Ovary (tissue), 9 donors: ENCODE results near the gene RIPOR3. TPM values are rescaled to one million over a fixed set of nuclear protein-coding genes. Genes with fewer than 3 reads are reported as not detected.

ENCODE experiments used
- DNase-seq, 5 donors: peaks; one replicate each; pipeline ENCODE4 v3.0.0-alpha.2; 2019 to 2020
- H3K27ac ChIP-seq, 2 donors: fragments of 200-600 bp; one replicate each; pipeline versions ENCODE4 v1.5.1 to v1.8.0; 2019 to 2022
- H3K27me3 ChIP-seq: fragments of 200-600 bp; one replicate; pipeline ENCODE4 v1.8.0; 2022
- H3K36me3 ChIP-seq: fragments of 200-600 bp; sonication (generic); one replicate; pipeline ENCODE4 v1.5.1; 2019
- H3K4me1 ChIP-seq: one replicate; pipeline ENCODE4 v1.8.1; 2013; ENCODE audit warnings: mild to moderate bottlenecking, moderate library complexity; ENCODE audit not compliant: insufficient read depth
- H3K4me3 ChIP-seq: fragments of 200-600 bp; sonication (generic); one replicate; pipeline ENCODE4 v1.5.1; 2017
- H3K9me3 ChIP-seq, 2 donors: fragments of 200-600 bp in 1 of 2; sonication (generic) in 1 of 2; one replicate each; pipeline versions ENCODE4 v1.5.1 to v1.8.1; 2013 to 2019; ENCODE audit warnings: mild to moderate bottlenecking in 1 of 2, moderate library complexity in 1 of 2
- EP300 ChIP-seq: sonication (generic); formaldehyde crosslinking; IDR thresholded peaks from one replicate; pipeline ENCODE4 v1.6.1; 2017; ENCODE audit warnings: antibody characterized with exemption
- POLR2A ChIP-seq: fragments of 450-650 bp; IDR thresholded peaks from one replicate; pipeline ENCODE4 v1.6.1; 2017; ENCODE audit warnings: antibody characterized with exemption, mild to moderate bottlenecking, moderate library complexity
- WGBS, 3 donors: extraction: QIAGEN DNeasy Blood & Tissue Kit in 1 of 3; methylation state at CpG; one replicate each; pipeline versions ENCODE4 v1.1.5 to v1.1.7; 2013 to 2017; 5-methylcytosine and 5-hydroxymethylcytosine counted together
- intact Hi-C, 4 donors: fragments of 100-400 bp; cut with DNase I; formaldehyde crosslinking; loops; one replicate each; pipeline versions ENCODE4 v1.11.0 to v1.15.1; 2022 to 2023
- polyA plus RNA-seq, 2 donors: library from polyadenylated mRNA; stranded (reverse); fragments of 200-250 nt in 1 of 2; fragments of 350-450 nt in 1 of 2; fragmentation: Illumina TruSeq in 1 of 2; extraction: RNeasy Lipid Tissue Mini Kit (QIAGEN cat#74804) in 1 of 2; gene quantifications; one replicate each; pipeline ENCODE4 v1.2.3, GENCODE V29; 2013 to 2014
- total RNA-seq, 7 donors: library from RNA; depleted of rRNA in 2 of 7; stranded (reverse); fragments of >200 nt in 2 of 7; fragmentation: NEBNext Ultra II Directional in 3 of 7; extraction: Animal tissue kit (Norgen Biotek cat#: 25700) in 3 of 7; gene quantifications; one replicate each; pipeline versions ENCODE4 v1.1.0 to v1.2.4, GENCODE V29; 2016 to 2023
- TF ChIP-seq, protein P1 (sequence below), 3 donors: fragments of 450-650 bp in 2 of 3; fragments of 200-600 bp in 1 of 3; IDR thresholded peaks; one replicate each; pipeline versions ENCODE4 v1.5.1 to v1.8.0; 2016 to 2022; ENCODE audit warnings: antibody characterized with exemption in 3 of 3, mild to moderate bottlenecking in 1 of 3
- donor health status: DM: no; HTN: no; CAD: no; lungs with moderate emphysema.
- donor health status: DM: no; HTN: no; CAD: no.
- donor health status: Bipolar disorder and iron deficiency.
- donor health status: DM: yes; HTN: yes; CAD: no.
- donor health status: DM: no; HTN: no; CAD: no.
- donor health status: DM: yes; HTN: yes; CAD: no.

The RIPOR3 gene
- total and polyA plus RNA-seq, 9 donors: 1.3 to 22.7 (median 8.0) TPM

DNA sequence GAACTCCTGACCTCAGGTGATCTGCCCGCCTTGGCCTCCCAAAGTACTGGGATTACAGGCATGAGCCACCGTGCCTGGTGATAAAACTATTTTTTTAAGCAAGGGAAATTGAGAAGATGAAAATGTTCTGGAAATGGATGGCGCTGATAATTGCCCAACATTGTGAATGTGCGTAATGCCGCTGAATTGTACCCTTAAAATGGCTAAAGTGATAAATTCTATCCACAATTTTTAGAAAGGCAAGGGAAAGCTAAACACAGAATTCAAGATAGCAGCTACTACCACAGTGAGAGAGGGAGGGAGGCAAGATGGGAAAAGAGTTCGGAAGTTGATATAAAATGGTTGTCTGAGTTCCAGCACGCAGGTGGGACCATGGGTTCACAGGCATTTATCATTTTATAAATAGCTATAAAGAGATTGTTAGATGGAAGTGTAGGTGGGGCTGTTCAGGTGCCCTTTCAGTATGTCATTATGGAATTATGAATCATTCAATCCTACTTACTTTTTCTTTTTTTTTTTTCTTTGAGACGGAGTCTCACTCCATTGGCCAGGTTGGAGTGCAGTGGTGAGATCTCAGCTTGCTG is 8.3 kb downstream of the RIPOR3 start:
- no peak for TF ChIP-seq EP300
- TF ChIP-seq, protein P1, sequence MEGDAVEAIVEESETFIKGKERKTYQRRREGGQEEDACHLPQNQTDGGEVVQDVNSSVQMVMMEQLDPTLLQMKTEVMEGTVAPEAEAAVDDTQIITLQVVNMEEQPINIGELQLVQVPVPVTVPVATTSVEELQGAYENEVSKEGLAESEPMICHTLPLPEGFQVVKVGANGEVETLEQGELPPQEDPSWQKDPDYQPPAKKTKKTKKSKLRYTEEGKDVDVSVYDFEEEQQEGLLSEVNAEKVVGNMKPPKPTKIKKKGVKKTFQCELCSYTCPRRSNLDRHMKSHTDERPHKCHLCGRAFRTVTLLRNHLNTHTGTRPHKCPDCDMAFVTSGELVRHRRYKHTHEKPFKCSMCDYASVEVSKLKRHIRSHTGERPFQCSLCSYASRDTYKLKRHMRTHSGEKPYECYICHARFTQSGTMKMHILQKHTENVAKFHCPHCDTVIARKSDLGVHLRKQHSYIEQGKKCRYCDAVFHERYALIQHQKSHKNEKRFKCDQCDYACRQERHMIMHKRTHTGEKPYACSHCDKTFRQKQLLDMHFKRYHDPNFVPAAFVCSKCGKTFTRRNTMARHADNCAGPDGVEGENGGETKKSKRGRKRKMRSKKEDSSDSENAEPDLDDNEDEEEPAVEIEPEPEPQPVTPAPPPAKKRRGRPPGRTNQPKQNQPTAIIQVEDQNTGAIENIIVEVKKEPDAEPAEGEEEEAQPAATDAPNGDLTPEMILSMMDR (IDR thresholded peaks at IDR 0.05): no peak
- Histone ChIP-seq H3K27ac (no peak overlapping the region), H3K4me3 (no peak overlapping the region), H3K36me3 (no peaks in the 10 kb centered on the region), H3K9me3 (no peaks in the 10 kb centered on the region), H3K4me1 (peaks cover 13% of the 10 kb centered on the region), H3K27me3 (no peaks in the 10 kb centered on the region)
- DNase-seq: no peak
- intact Hi-C loops: no loop called here
- 87 to 88% (median 87%) methylated on average over 8 of the region's 8 CpGs for WGBS, 3 donors

DNA sequence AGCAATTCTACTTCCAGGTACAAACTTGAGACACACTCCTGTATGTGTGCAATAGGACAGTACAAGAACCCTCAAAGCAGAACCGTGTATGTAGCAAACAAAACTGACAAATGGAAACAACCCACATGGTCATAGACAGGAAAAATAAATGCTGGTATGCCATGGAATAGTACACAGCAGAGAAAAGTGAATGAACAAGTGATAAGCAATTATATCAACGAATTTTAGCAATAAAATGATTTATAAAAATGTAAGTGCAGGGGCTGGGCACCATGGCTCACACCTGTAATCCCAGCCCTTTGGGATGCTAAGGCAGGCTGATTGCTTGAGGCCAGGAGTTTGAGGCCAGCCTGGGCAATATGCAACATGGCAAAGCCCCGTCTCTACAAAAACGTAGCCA is 9.3 kb downstream of the RIPOR3 start:
- 73 to 80% (median 75%) methylated on average over 4 of the region's 4 CpGs for WGBS, 3 donors
- DNase-seq: no peak
- TF ChIP-seq EP300 (no peak), POLR2A (no peak)
- no peak overlapping the region for H3K27ac ChIP-seq
- H3K9me3 ChIP-seq: no peaks in the 10 kb centered on the region
- H3K27me3 ChIP-seq: no peaks in the 10 kb centered on the region
- intact Hi-C loops: no loop called here
- H3K4me3 ChIP-seq: no peak overlapping the region
- peaks cover 15% of the 10 kb centered on the region for H3K4me1 ChIP-seq
- no peaks in the 10 kb centered on the region for H3K36me3 ChIP-seq

DNA sequence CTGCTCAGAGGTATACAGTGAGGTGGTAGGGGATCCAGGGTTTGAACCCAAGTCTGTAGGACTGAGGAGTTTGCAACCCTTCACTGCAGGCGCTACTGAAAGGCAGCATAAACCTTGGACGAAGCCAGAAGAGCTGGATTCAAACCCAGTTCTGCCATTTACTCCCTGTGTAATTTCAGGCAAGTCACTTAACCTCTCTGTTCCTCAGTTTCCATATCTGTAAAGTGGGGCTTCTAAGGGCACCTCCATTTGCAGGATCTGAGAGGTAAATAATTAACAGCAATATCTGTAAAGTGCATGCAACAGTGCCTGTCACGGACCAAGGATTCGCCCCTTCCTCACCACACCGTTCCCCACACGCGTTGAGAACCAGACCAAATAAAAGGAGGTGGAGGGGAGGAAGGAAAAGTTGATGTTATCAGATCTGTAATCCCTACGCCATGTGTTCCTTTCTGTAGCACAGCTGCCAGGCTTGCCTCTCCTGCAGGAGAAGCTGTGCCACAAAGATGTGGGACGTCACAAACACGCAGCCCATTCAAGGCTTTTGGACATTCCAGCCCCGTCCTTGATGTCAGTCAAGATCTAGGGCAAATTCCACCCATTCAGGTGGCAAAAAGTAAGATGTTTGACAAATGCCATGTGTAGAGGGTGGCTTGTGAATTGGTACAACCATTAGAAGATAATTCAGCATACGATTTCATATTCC is 9.8 kb downstream of the RIPOR3 start:
- intact Hi-C loops: no loop called here
- TF ChIP-seq EP300 (no peak), POLR2A (no peak)
- TF ChIP-seq, protein P1 (IDR thresholded peaks at IDR 0.05): no peak
- 80 to 93% (median 88%) methylated on average over 12 of the region's 12 CpGs for WGBS, 3 donors
- peaks cover 15% of the 10 kb centered on the region for H3K4me1 ChIP-seq
- no peak for DNase-seq
- H3K27me3 ChIP-seq: no peaks in the 10 kb centered on the region
- H3K27ac ChIP-seq: no peak overlapping the region
- H3K36me3 ChIP-seq: no peaks in the 10 kb centered on the region
- no peaks in the 10 kb centered on the region for H3K9me3 ChIP-seq
- no peak overlapping the region for H3K4me3 ChIP-seq

DNA sequence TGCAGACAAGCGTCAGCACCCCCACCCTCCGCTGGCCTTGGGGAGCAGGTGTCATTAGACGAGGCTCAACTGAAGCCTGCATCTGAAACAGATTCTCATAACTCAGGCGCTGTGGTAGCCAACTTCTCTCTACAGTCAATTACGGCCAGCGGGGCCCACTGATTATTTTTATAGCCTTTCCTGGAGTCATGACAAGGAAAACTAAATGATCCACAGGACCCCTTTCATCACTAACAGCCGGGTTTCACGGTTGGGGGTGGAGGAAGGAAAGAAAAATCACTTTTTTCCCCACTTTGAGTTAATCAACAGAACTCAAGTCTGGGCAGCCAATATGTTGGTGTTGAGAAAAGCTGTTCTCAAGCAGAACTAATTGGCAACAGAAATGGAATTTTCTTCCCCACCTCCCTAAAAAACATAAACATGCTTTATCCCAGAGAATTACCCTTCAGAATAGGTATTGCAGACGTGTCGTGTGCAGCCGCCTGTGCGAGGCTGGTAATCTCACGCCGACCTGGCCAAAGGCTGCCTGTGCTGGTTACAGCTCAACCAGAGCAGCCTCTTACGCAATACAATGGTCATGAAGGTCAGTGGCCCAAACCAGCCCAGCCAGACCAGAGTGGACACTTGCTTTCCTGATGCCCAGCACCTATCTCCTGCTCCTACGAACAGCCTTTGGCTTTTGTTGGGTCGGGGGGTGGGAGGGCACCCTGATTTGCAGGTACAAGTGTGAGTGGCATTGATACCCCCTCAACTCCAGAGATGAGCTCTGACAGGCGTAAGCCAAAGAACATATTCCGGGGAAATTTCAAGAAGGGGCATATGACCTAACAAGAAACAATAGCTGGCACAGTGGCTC is 11.0 kb downstream of the RIPOR3 start:
- DNase-seq: peak; percentile 65 to 85 (median 77)
- Histone ChIP-seq H3K27me3 (no peaks in the 10 kb centered on the region), H3K27ac (peak overlapping the region in 1 of 2 donors; percentile 49), H3K36me3 (no peaks in the 10 kb centered on the region), H3K4me1 (peaks cover 17% of the 10 kb centered on the region), H3K4me3 (no peak overlapping the region), H3K9me3 (no peaks in the 10 kb centered on the region)
- intact Hi-C loops: no loop called here
- TF ChIP-seq EP300 (no peak), POLR2A (no peak)
- TF ChIP-seq, protein P1 (IDR thresholded peaks at IDR 0.05): no peak
- WGBS, 3 donors: 33 to 37% (median 36%) methylated on average over 19 of the region's 19 CpGs
